Stimulated activated naive CD8-positive, alpha-beta T cell treated with anti-CD3 and anti-CD28 coated beads, Interleukin-15, amount 100 ng/mL, for 72 hours (primary cell): Measurements from ENCODE around the gene ITSN2.

Source experiments
- ATAC-seq: fragments of 150-1000 bp; cut with Tn5 transposase; 2 replicates; pipeline ENCODE4 v1.10.0; 2021; ENCODE audit warnings: mild to moderate bottlenecking, moderate library complexity
- DNase-seq, 2 donors: peaks; one replicate each; pipeline ENCODE4 v3.0.0; 2021 to 2022
- H3K27ac Mint-ChIP-seq, 2 donors: one replicate each; pipeline ENCODE4 v1.8.0; 2022; ENCODE audit warnings: mild to moderate bottlenecking in 2 of 2, mixed read lengths in 2 of 2, moderate library complexity in 2 of 2
- H3K27me3 Mint-ChIP-seq: one replicate; pipeline ENCODE4 v1.8.0; 2022; ENCODE audit warnings: mixed read lengths
- H3K4me1 Mint-ChIP-seq: one replicate; pipeline ENCODE4 v1.8.0; 2022; ENCODE audit warnings: mild to moderate bottlenecking, mixed read lengths
- H3K4me3 Mint-ChIP-seq, 2 donors: one replicate each; pipeline ENCODE4 v1.8.0; 2022; ENCODE audit warnings: mild to moderate bottlenecking in 2 of 2, mixed read lengths in 2 of 2, moderate library complexity in 1 of 2
- H3K9me3 Mint-ChIP-seq, 2 donors: one replicate each; pipeline ENCODE4 v1.8.0; 2022; ENCODE audit warnings: mixed read lengths in 2 of 2

The ITSN2 gene

GRCh38 chr2:24328010-24328409, 32.3 kb downstream of the ITSN2 start:
- Mint-ChIP-seq H3K9me3 (no peaks in the 10 kb centered on the region), H3K27ac (no peak overlapping the region), H3K27me3 (no peaks in the 10 kb centered on the region), H3K4me3 (no peak overlapping the region), H3K4me1 (peaks cover 13% of the 10 kb centered on the region)
- ATAC-seq (no peak), DNase-seq (no peak)

DNA sequence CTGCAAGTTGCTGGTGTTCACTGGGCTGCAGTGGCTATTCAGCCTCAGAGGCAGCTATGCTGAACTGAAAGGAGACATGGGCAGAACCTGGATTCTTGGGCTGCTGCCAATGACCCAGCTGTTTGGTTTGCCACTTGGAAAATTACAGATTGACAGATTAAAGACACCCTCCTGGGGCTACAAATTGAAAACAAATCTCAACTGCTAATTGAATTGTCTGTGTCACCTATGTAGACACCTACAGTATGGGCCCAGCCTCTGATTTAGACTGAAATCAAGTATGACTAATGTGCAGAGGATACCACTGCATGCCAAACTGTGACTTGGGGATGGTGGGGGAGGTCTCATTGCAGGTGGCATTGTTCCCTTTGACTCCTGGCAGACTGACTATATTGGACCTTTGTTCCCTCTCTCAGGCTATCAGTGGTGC, 42.8 kb downstream of the ITSN2 start:
- DNase-seq, result no peak
- no peak overlapping the region for H3K27ac Mint-ChIP-seq

GRCh38 chr2:24315669-24316068, 44.7 kb downstream of the ITSN2 start:
- Mint-ChIP-seq H3K4me1 (peaks cover 22% of the 10 kb centered on the region), H3K4me3 (no peak overlapping the region), H3K9me3 (no peaks in the 10 kb centered on the region), H3K27ac (peak overlapping the region; percentile 5 to 10), H3K27me3 (no peaks in the 10 kb centered on the region)
- ATAC-seq (peak; percentile 75), DNase-seq (no peak)

More for the DNA sequence above, 42.8 kb downstream of the ITSN2 start:
- peak; percentile 52 for ATAC-seq
- Mint-ChIP-seq H3K4me3 (no peak overlapping the region), H3K9me3 (no peaks in the 10 kb centered on the region), H3K4me1 (peaks cover 22% of the 10 kb centered on the region), H3K27me3 (no peaks in the 10 kb centered on the region)

DNA sequence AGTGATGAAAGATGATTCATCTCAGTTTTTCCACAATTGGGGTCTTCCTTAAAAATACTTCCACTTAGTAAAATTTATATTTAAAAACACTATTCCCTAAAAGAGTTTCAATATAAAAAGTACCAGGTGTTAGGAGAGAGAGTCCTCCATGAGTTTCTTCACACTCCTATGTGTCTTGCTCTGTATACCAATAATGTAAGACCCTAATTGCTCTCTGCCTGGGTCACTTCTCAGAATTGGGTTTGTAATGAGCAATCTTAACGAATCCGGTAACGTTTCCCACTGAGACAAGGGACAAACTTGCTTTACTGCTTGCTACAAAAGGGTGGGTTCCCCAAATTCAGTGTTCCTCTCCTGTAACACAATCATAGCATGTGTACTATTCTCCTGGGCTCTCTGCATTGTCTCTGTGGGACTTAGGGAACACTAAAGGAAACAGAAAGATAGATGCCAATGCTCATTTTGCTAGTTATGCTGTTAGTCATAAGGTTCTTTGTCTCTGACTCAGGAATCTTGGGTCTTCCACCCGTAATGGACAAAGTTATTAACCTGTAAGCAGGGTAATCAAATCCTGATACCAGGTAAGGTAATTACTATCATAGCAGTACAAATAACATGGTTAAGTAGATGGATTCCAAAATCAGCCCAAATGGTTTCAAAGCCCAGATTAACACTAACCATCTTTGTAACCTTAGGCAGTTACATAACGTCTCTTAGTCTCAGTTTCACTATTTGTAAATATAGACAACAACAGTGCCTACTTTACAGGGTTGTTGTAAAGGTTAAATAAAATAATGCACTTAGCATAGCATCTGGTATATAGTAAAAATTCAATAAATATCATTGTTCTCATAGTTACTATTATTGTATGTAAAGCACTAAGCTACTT, 46.3 kb downstream of the ITSN2 start:
- Mint-ChIP-seq H3K9me3 (no peaks in the 10 kb centered on the region), H3K27me3 (no peaks in the 10 kb centered on the region), H3K4me1 (peaks cover 18% of the 10 kb centered on the region), H3K4me3 (no peak overlapping the region), H3K27ac (no peak overlapping the region)
- ATAC-seq, result peak; percentile 42
- DNase-seq, result no peak

GRCh38 chr2:24307961-24308360, 52.4 kb downstream of the ITSN2 start:
- no peak overlapping the region for H3K27ac Mint-ChIP-seq
- no peaks in the 10 kb centered on the region for H3K9me3 Mint-ChIP-seq
- H3K4me1 Mint-ChIP-seq, result no peaks in the 10 kb centered on the region
- DNase-seq, result no peak
- H3K4me3 Mint-ChIP-seq, result no peak overlapping the region
- H3K27me3 Mint-ChIP-seq, result no peaks in the 10 kb centered on the region
- no peak for ATAC-seq

GRCh38 chr2:24304631-24305030, 55.7 kb downstream of the ITSN2 start:
- Mint-ChIP-seq H3K27ac (no peak overlapping the region), H3K9me3 (no peaks in the 10 kb centered on the region), H3K4me1 (no peaks in the 10 kb centered on the region), H3K27me3 (no peaks in the 10 kb centered on the region), H3K4me3 (no peak overlapping the region)
- no peak for DNase-seq
- no peak for ATAC-seq

GRCh38 chr2:24304098-24304497, 56.2 kb downstream of the ITSN2 start:
- ATAC-seq (no peak), DNase-seq (no peak)
- no peaks in the 10 kb centered on the region for H3K27me3 Mint-ChIP-seq
- no peaks in the 10 kb centered on the region for H3K9me3 Mint-ChIP-seq
- no peaks in the 10 kb centered on the region for H3K4me1 Mint-ChIP-seq
- no peak overlapping the region for H3K4me3 Mint-ChIP-seq
- H3K27ac Mint-ChIP-seq, result no peak overlapping the region

DNA sequence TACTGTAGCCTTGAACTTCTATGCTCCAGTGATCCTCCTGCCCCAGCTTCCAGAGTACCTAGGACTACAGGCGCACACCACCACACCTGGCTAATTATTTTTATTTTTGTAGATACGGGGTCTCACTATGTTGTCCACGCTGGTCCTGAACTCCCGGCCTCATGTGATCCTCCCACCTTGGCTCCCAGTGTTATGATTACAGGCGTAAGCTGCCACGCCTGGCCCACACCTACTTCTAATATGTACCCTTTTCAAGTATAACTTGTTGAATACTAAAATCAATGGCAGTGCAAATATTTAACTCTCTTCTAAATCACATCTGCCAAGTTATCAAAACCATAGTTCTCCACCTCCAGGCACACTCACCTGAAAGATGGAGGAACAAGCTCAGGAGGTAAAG, 58.7 kb downstream of the ITSN2 start:
- ATAC-seq, result no peak
- Mint-ChIP-seq H3K27me3 (no peaks in the 10 kb centered on the region), H3K4me1 (no peaks in the 10 kb centered on the region), H3K4me3 (no peak overlapping the region), H3K27ac (peak overlapping the region in 1 of 2 donors; percentile 81), H3K9me3 (no peaks in the 10 kb centered on the region)
- no peak for DNase-seq

DNA sequence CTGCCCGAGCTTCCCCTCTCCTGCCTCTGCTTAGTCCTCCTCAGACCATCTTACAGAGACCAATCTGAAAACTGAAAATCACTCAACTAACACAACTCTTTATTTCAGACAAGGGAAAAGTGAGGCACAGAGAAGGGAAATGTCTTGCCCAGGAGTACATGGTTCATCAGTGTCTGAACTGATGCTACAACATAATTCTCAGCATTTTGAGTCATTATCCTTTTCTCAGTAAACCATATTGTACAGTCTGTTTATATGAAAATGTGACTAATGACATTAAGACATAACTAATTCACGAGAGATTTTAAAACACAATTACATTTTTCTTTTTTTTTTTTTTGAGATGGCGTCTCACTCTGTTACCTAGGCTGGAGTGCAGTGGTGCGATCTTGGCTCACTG, 62.7 kb downstream of the ITSN2 start:
- Mint-ChIP-seq H3K4me3 (no peak overlapping the region), H3K4me1 (no peaks in the 10 kb centered on the region), H3K27me3 (no peaks in the 10 kb centered on the region), H3K9me3 (no peaks in the 10 kb centered on the region), H3K27ac (peak overlapping the region in 1 of 2 donors; percentile 9)
- DNase-seq (no peak), ATAC-seq (no peak)

DNA sequence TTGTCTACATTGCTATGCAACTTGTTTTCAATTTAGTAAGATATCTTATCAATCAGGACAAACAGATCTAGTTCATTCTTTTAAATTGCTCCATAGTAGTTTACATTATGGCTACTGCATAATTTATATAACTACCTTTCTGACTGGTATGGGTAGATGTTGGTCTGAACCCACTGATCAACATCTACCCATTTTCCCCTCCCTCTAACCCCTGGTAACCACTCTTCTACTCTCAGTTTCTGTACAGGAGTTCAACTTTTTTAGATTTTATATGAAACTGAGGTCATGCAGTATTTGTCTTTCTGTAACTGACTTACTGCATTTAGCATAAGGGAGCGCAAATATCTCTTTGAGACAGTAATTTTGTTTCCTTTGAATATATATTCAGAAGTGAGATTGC, 73.2 kb downstream of the ITSN2 start:
- H3K4me3 Mint-ChIP-seq, result no peak overlapping the region
- no peaks in the 10 kb centered on the region for H3K9me3 Mint-ChIP-seq
- DNase-seq, result no peak
- peak; percentile 96 for ATAC-seq
- H3K27ac Mint-ChIP-seq, result peak overlapping the region in 1 of 2 donors; percentile 34
- peaks cover 13% of the 10 kb centered on the region for H3K4me1 Mint-ChIP-seq
- no peaks in the 10 kb centered on the region for H3K27me3 Mint-ChIP-seq

DNA sequence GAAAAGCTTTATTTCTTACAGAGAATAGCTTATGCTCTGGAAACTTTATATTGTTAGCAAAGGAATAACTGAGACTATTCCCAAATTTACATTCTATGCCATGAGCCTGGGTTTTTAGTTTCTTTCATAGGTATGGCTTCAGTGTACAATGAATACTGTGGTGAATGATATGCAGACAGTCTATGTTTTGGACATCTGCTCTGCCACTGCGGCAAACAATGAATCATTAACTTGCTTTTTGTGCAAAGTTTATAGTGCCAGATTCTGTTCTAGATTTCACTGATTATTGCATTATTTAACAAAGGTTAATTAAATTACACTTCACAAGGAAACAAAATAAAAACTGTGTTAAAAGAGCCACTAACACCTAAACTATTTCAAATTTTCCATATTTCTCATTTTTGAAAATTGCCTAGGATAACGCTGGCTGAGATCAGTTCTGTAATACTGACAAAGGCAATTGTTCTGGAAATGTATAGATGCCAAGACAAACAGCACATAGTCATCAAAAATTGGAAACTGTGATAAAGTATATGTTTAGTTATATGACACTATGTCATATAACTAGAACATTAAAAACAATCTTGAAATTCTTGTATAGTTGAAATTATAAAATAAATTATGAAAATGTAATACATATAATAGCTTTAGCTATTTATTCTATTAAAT, 74.7 kb downstream of the ITSN2 start:
- no peak for DNase-seq
- Mint-ChIP-seq H3K4me1 (peaks cover 13% of the 10 kb centered on the region), H3K9me3 (no peaks in the 10 kb centered on the region), H3K4me3 (no peak overlapping the region), H3K27ac (no peak overlapping the region), H3K27me3 (no peaks in the 10 kb centered on the region)
- ATAC-seq, result no peak

DNA sequence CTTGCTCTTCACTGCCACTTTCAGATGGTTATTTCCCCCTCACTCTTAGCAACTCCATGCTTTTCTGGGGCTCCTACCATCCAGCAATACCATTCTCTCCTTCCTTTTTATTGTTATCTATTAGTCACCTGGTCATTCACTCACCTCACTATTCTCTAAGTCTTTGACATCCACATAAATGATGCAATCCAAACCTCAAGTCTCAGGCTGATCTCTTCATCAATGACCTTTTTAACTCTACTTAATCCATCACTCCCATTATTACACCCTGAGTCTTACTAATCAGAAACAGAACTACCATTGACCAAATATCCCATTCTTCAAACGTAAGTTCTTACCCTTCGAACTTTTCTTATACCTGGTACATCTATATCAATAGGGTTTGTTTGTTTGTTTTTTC, 79.7 kb downstream of the ITSN2 start:
- no peak for ATAC-seq

GRCh38 chr2:24280161-24280560, 80.2 kb downstream of the ITSN2 start:
- Mint-ChIP-seq H3K27ac (no peak overlapping the region), H3K4me1 (no peaks in the 10 kb centered on the region), H3K27me3 (no peaks in the 10 kb centered on the region), H3K4me3 (no peak overlapping the region), H3K9me3 (no peaks in the 10 kb centered on the region)
- no peak for ATAC-seq
- no peak for DNase-seq

More for the DNA sequence above, 79.7 kb downstream of the ITSN2 start:
- Mint-ChIP-seq H3K27ac (no peak overlapping the region), H3K27me3 (no peaks in the 10 kb centered on the region), H3K9me3 (no peaks in the 10 kb centered on the region), H3K4me3 (no peak overlapping the region), H3K4me1 (no peaks in the 10 kb centered on the region)
- DNase-seq, result no peak

DNA sequence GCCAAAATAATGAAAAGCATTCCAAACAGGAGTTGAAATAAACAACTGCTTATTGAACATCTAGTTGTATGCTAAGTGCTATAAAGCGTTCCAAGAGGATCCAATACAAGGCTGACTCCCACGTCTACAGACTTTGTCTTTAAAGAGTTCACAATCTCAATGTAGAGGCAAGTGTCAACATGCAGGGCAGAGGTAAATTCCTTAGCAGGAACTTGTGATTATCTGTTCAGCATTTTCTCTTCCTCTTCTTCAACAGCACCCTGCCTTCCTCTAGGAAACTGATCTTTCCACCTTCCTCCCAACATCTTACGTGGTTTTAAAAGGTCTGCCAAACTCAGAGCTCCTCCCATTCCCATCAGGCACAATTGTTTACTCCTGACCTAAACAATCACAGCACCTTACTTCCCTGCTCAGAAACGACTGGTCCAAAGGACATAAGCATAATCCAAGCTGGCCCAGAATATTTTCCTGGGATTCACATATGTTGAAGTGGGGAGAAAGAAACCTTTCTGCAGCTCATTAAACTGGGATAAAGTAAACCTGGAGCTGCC, 83.9 kb downstream of the ITSN2 start:
- Mint-ChIP-seq H3K27ac (no peak overlapping the region), H3K4me3 (no peak overlapping the region), H3K4me1 (no peaks in the 10 kb centered on the region), H3K9me3 (no peaks in the 10 kb centered on the region), H3K27me3 (no peaks in the 10 kb centered on the region)
- ATAC-seq, result no peak
- no peak for DNase-seq

DNA sequence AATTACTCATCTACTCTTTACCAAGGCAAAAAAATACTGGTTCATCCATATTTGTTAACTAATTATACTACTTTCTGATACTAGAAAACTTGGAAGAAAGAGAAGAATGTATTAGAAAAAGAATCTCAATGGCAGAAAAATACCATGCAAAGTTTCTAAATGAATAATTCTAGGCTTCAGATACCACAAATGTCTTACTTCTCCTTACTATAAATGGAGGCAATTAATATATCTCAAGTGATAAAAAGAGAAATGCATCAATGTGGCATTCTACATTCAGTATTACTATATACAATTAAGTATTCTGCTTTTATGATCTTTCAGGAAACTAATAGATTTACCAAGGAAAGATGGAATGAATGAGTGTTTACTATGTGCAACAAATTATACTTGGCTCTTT, 85.5 kb downstream of the ITSN2 start:
- no peak overlapping the region for H3K27ac Mint-ChIP-seq
- no peak overlapping the region for H3K4me3 Mint-ChIP-seq

GRCh38 chr2:24273598-24273997, 86.7 kb downstream of the ITSN2 start:
- Mint-ChIP-seq H3K4me3 (no peak overlapping the region), H3K27me3 (no peaks in the 10 kb centered on the region), H3K27ac (peak overlapping the region in 1 of 2 donors; percentile 77)

More for the DNA sequence above, 85.5 kb downstream of the ITSN2 start:
- no peaks in the 10 kb centered on the region for H3K9me3 Mint-ChIP-seq
- H3K27me3 Mint-ChIP-seq, result no peaks in the 10 kb centered on the region
- no peaks in the 10 kb centered on the region for H3K4me1 Mint-ChIP-seq
- ATAC-seq (no peak), DNase-seq (no peak)

More at GRCh38 chr2:24273598-24273997, 86.7 kb downstream of the ITSN2 start:
- Mint-ChIP-seq H3K4me1 (no peaks in the 10 kb centered on the region), H3K9me3 (no peaks in the 10 kb centered on the region)
- ATAC-seq (no peak), DNase-seq (no peak)
